Keratinocyte (primary cell): ENCODE results near the gene DEFB110.
A peak's percentile ranks its signal among the peaks of the same experiment; 100 is the strongest.

ENCODE experiments used
- CTCF ChIP-seq, 3 experiments: IDR thresholded peaks in 1 of 3; conservative IDR thresholded peaks in 1 of 3; optimal IDR thresholded peaks in 1 of 3; 2 replicates in 2 of 3; 3 replicates in 1 of 3; pipeline versions ENCODE3 to v1.5.1; 2011; ENCODE audit warnings: low read length in 3 of 3, mild to moderate bottlenecking in 3 of 3, moderate library complexity in 2 of 3, control low read depth in 1 of 3, inconsistent platforms in 1 of 3; ENCODE audit not compliant: insufficient read depth in 2 of 3; ENCODE audit errors: extremely low read depth in 1 of 3
- EZH2 ChIP-seq: IDR thresholded peaks from one replicate; pipeline ENCODE4 v1.6.1; 2012; ENCODE audit warnings: inconsistent platforms, mild to moderate bottlenecking, low read length, moderate library complexity

GRCh38 chr6:50030777-50031562 lies 9.2 kb upstream of the DEFB110 start:
- TF ChIP-seq CTCF (optimal IDR thresholded peaks at IDR 0.05 in 1 of 3, IDR thresholded peaks at IDR 0.05 in 1 of 3, conservative IDR thresholded peaks at IDR 0.05 in 1 of 3; ENCODE audit: extremely low read depth in 1 of 3, insufficient read depth in 2 of 3, low read length in 3 of 3) (peak; percentile 55 to 83 (median 69)), EZH2 (no peak)
